ENCODE measurements around the gene FUT3.

DNA sequence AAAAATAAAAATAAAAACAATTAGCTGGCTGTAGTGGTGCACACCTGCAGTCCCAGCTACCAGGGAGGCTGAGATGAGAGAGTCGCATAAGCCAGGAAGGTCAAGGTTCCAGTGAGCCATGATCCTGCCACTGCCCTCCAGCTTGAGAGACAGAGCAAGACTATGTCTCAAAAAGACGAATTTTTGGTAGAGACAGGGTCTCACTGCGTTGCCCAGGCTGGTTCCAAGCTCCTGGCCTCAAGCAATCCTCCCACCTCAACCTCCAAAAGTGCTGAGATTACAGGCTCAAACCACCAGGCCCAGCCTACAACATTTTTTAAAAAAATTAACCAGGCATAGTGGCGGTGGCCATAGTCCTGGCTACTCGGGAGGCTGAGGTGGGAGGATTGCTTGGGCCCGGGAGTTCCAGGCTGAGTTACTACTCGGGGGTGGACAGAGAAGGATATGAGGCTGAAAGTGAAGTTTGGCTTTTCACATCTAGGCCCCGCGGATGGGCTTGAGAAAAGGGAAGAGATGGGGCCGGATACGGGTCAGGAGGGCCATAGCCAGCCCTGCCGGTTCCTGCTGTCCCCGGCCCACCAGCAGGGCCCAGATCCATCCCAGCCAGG, 42.2 kb upstream of the FUT3 start:
- TF ChIP-seq POLR2A (IDR thresholded peaks at IDR 0.05): no peak
- TF ChIP-seq CTCF (IDR thresholded peaks at IDR 0.05): no peak

Measured in adrenal gland (tissue), 5 donors.